ENCODE measurements around the gene PAN3.
A peak's percentile ranks its signal among the peaks of the same experiment; 100 is the strongest.

Gene PAN3

DNA sequence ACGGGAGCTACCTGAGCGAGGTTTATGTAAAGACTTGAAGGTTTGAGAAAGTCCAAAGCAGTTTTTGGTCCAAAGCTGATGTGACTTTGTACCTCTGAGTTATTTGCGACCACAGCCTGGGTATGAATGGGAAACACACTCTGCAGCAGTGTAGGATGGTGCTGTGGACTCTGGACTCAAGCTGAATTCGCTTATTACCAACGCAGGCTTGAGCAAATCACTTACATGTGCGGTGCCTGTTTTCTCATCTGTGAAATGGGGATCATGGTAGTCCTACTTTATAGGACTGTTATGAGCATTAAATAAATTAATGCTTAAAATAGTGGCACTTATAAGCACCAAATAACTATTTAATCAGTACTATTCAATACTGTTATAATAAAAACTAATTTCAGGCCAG, 176.5 kb downstream of the PAN3 start:
- no peak for DNase-seq

DNA sequence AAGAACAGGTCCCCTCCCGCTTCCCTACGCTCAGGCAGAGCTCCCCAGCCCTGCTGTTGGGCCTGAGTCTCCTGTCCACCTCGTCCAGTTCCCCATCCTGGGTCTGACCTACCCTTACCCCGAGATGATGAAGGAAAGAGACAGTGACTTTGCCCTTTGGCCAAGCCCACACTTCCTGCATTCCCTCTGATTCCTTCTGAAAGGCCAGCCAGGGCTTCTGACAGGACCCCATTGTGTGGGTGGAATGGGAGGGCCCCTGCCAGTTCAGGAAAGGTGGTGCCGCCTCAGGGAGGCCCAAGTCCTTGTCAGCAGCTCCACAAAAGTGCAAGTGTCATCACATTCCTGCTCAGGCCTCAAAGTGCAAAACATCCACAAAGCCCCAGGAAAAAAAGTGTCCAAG, 177.8 kb downstream of the PAN3 start:
- no peak for DNase-seq

DNA sequence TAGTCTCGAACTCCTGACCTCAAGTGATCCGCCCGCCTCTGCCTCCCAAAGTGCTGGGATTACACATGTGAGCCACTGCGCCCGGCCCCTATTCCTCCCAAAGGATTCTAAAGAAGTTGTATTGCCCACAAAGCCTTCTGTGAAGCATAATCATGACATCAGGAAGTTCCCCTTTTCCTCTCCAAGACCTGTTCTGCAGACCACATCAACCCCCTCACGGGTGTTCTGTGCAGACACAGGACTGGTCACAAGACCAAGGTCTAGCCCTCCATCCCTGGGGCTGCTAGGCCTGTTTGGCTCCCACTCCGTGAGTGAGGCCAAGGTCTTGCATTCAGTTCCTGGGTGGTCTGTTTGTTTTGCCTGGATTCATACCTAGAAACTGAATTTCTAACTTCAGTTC, 178.5 kb downstream of the PAN3 start:
- no peak for DNase-seq

DNA sequence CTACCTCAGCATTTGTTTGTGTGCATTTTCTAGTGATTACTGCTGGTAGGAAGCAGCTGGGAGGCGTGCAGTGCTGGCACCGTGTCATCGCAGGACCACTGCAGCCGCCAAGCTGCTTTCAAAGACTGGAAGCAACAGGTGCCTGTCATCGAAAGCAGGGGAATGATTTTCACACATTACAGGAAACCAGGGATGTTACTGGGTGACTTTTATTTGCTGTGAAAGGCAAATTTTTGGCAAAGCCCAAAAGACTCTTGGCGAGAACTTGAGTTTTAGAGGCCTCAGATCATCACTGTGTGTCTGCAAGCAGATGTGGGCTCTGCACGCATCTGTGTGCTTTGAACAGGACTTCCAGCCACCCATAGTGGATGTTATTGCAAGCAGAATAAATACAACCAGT, 180.2 kb downstream of the PAN3 start:
- DNase-seq = no peak

DNA sequence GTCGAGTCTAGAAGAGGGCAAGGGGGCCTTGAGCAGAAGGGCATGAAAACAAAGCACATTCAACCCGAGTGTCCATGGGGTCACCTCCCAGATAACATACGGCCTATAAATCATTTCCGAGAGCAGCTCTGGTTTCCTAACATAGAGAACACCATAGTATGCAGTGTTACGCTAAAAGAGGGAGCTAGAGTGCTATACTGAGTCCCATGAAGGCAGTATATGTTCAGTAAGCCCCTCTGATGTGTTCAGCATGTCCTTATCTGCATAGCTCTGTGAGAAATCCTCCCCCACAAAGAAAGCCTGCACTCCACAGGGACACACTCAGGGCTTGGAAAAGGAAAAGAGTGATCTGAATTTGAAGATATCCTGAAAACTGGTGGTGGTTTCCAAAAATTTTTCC, 181.2 kb downstream of the PAN3 start:
- DNase-seq = no peak

DNA sequence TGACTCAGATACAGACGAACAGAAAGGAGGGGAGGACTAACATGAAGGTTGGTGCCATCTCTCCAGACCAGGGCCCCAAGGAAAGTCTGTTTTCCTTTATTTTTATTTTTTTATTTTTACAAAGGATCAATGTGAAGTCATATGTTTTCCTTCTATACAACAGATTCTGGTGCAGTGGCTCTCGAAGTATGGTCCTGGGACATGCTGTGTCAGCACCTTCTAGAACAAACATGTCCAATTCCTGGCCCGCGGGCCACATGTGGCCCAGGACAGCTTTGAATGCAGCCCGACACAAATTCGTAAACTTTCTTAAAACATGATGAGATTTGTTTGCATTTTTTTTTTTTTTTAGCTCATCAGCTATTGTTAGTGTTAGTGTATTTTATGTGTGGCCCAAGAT, 181.9 kb downstream of the PAN3 start:
- no peak for DNase-seq

DNA sequence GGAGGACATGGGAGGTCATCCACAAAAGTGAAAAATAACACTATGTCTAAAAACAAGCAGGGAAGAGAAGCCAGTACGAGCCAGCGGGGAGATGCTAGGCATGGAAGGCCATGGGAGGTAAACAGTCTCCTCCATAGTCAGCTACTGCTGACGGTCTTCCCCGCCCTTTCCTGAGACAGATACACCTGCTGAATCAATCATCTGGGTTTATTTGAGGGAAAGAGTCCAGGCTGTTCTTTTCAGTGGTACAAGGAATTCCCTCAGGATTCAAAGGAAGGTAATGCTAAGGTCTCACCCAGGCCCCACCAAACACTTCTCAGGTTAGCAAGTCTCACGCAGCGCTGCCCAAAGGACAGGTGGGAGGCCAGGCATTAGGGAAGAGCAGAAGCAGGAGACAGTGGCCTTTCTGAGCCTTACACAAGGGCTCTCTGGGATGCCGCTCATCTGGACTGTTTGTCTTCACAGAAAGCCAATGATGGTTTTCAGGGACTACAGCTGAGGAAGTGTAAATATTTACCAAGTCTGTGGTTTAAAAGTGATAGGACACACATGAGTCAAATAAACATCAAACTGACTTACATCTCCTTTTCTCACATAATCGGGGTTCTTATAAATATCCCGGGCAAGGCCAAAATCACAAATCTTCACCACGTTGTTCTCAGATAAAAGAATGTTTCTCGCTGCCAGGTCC, 182.7 kb downstream of the PAN3 start:
- no peak for DNase-seq

DNA sequence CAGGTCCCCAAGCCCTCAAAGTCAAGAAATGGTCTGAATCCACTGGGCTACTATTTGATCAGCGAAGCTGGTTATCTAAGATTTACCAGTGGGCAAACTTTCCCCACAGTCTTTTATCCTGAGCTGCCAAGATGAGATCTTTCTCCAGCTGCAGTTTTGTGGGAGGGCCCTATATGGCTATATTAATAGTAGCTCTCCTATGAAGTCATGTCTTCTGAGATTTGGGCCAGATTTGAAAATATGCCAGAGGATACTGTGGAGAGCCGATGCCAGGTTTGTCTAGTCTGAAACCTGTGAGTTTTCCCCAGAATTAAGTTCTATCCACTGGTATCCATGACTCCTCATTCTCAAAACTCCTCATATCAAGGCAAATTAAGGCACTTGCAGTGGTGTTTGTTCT, 183.4 kb downstream of the PAN3 start:
- DNase-seq = no peak

DNA sequence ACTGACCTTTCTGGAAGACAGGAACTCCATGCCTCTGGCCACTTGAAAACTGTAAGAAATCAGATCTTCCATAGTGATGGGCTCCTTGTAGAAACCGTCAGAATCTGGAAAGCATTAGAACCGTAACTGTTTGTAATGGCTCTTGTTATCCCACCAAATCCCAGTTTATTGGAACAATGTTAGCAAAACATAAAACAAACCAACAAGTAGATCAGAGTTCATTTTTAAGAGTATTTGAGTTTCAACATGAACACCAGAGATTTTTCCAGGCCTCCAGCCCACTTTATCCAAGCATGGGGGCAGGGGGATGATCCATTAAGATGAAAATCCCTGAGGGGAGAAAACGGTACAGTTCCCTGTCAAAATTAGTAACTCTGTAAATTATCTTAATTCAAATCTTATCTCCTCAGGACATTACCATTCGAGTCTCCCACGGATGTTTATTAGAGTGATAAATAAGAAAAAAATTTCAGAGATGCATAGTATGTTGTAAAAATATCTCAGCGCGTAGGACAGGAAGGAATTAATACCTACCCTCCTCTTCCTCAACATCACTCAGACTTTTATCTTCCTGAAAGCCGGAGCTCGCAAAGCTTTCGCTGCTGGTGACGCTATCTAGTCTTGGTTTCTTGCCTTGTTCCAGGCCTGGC, 184.0 kb downstream of the PAN3 start:
- no peak for DNase-seq

DNA sequence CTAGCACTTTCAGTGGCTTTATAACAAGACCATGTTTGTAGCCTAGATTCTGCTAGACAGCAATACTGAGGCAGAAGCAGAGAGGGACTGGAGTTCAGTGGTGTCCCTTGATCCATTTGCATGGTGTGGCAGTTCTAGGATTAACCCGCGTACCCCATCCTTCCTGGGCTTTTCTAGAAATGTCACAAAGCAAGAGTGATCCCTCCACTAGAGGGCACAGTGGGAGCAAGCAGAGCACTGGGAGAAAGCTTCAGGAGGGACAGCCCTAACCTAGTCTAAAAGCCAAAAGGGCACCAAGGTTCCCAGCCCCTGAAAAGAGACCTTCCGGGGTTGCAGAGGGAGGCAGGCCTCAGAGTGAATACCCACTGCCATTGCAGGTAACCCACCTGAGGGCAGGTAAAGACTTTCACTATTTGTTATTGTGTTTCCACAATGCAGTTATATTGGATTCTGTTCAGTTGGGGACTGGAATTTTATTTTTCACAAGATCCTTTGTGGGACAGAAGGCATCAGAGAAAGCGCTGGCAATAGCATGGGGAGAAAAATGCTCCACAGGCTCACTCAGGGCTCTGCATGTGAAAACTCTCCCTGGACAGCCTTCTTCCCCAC, 185.9 kb downstream of the PAN3 start:
- DNase-seq = peak; percentile 45 to 56

DNA sequence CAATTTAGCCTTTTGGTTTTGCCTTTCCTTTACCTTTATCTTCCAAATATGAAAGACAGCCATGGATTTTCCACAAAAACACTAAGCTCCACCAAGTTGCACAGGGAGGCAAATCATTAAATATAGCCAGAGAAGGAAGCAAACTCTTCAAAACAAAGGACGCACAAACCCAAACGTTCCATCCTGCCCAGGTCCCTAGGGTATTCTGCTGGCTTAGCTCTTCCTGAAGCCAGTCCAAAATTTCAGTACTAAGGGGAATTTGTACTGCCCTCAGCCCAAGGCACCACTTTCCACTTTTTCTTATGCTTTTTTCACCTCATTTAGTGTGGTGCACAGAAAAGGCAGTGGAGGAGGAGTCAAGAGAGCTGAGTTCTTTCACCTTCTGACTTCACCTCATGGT, 186.7 kb downstream of the PAN3 start:
- no peak for DNase-seq

DNA sequence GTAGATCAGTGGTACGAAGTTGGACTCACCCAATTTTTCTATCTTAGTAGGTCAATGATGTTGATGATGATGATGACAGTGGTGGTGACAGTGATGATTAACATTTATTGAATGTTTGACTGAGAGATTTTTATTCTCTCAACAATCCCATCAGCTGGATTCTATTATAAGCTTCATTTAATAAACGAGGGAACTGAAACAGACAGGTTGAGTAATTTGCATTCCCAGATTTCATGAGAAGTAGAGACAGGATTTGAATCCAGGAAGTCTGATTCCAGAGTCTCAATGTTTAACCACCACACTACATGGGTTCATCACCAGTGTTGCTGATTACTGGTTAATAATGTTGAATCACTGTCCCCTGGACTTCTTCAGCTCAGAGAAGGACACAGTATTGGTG, 187.7 kb downstream of the PAN3 start:
- no peak for DNase-seq

DNA sequence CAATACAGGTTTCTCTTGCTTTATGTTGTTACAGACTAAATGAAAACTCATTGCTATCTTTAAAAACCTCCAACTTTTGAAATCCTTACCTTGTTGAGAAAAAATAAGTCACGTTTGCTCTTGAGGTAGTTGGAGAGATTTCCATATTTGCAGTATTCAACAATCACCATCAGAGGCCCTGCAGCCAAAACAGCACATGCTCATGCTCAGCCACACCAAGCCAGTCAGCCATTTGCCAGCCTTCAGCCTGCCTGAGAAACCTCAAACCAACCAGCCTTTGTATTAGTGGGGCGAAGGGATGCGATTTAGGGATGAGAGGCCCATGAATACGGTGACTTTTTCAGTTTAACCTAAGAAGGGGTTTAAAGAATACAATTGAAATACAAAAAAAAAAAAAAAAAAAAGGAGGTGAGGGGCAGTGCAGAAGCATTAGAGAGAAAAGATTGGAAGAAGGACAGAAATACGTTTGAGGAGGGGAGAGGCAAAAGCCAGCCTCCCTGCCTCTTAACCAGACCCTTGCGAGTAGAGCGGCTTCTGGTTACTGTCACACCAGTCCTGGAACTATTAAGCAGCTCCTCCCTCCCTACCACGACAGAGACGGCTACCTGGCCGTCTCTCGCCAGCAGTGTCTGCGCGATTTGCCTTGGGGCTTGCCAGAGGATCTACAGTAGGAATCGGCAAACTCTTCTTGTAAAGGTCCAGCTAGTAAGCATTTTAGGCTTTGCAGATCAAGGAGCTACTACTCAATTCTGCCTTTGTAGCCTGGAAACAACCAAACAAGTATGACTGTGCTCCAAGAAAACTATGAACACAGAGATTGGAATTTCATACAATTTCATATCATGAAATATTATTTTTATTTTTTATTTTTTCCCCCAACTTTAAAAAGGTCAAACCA, 189.3 kb downstream of the PAN3 start:
- DNase-seq = no peak

DNA sequence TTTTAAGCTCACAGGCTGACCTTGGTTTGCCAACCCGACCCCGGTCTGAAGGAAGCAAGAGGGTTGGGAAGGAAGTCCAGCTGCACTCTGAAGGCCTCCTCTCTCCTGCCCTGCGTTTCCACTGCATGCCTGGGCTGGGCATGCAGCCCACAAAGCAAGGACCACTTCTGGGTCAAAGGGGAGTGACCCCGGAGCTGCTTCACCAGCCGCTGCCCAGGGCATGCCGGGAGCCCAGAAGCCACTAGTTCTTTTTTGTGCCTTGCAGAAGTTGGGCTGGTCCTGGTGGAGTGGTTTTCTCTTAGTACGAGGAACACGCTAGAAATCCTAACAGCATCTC, 189.9 kb downstream of the PAN3 start:
- DNase-seq = no peak

DNA sequence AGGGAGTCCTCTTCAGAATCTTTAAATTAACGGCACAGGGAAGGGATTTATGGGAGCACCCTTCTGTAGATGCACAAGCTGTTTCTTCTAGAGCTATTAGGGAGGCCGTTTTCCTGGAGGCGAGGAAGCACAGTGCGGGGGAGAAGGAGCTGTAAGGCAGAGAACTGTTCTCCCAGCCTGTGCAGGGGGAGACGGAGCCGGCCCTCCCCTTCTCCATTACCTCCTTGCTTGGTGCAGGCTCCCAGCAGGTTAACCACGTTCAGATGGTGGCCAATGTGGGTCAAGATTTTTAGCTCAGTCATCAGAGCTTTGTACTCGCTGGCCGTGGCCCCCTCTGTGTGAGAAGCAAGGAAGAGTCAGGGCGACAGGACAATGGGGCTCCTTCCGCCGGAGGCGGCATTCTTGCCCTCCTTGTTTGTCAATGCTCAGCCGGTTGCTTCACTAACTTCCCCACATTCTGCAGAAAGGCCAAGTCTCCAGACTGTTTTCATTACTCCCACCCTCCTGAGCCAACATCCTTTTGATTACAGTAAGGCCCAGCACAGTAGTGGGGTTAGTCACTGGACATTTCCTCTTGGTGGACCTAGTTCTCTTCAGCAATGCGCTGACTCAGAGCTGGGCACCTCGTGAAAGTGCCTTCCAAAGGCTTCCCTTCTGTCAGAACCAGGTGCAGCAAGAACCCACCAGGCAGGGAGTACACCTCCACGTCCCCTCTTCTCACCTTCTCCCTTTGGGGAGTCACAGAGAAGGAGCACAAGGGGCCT, 191.2 kb downstream of the PAN3 start:
- DNase-seq = no peak

DNA sequence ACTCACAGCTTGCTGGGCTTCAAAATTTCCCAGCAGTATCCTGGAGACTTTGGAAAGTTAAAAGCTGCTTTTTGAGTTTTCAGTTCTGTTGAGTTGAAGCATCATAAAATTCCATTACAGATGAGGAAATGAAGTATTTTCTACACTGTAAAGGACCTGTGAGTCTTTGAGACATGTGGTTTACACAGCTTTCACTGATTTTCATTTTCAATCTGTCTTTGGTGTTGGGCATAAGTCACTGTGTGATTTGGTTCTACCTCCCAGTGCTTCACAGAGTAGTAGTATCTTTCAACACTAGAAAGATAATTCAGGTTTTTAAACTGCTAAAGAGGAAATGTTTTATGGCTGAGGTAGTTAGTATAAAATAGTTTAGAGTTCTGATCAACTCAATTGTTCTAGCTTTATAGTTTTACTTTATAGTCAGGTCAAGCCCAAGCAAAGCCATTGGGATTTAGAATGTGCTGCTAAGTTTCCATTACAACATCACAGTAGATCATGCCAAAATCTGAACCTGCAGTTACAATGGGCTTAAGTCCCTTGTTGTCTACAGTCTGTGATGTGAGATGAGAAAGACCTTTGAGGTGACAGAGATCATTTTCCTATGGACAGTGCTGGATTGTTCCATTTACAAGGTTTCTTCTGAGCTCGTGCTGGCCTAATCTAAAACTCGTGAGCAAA, 195.0 kb downstream of the PAN3 start:
- DNase-seq = no peak

DNA sequence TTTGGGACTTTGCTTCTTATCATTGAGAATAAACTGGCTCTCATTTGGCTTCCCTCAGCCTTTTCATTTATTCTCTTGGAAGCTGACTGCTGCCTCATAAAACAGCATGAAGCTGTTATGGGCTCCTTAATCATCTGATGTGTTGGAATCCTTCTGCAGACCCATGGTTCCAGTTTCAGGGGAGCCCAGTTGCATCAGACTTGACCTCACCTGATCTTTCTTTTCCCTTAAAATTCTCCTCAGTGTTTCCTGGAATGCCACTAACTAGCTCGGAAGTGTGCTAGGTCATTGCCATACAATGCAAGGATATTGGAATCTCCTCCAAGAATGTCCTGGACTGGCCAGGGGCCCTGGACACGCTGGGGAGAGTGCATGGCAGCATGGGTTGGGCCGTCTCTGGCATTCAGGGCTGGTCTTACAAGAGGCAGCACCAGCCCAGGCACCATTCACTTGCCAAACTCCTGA, 197.9 kb downstream of the PAN3 start:
- no peak for DNase-seq

DNA sequence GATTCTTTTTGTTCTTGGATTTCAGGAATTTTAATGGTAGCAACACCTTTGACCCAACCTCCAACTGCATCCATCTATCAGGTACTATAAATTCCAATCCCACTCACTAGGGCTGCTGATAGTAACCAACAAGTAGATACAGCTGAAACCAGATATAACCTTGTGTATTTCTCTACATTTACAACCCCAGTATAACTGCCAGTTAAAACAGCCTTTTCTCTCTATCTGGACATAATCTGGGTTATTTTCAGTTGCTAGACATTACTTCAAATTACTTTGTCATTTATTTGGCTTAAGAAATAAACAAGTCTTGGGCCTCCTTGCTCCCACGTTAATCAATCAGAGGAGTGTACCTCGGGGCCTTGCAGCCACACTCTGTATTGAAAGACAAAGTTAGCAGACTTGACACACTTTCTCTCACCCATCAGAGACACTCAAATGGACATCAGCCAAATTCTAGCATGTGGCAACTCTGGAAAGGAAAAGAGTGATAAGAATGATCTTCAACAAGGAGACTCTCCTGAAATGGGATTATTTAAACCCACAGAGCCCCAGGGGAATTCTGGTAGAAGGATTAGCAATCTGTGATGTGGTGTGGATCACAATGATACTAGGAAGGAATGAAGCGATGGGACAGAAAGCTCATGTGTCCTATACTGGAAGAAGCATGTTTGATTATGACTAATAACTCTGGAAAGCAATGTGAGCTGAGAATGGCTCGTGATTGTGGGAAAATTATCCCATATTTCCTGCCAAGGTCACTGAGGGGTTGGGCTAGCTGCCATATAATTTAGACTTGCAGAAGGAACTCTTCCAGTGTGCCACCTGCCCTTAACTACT, 199.0 kb downstream of the PAN3 start:
- DNase-seq = no peak

DNA sequence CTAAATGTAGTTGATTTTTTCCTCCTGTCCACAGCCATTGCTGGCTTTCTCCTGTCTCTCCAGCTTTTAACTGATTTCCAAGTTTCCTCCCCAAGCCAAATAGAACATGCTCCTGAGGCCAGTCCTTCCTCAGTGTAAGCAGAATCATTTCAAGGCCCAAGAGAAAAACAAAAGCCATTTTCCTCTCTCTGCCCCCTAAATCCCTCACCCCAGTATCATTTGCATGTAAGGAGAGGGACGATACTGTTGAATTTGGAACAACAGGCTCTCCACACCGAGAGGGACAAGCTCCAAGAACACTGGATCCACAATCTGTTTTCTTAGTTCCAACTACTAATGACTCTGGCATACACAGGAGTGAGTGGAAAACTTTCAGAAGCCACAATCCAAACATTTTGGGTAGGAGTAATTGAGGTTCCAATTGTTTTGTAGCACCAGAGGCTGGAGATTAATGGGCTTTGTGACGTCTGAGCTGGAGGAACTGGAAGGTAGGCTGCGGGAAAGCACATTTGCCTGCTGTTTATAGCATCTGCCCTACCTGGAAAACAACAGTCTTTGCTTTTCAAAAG, 199.7 kb downstream of the PAN3 start:
- no peak for DNase-seq

DNA sequence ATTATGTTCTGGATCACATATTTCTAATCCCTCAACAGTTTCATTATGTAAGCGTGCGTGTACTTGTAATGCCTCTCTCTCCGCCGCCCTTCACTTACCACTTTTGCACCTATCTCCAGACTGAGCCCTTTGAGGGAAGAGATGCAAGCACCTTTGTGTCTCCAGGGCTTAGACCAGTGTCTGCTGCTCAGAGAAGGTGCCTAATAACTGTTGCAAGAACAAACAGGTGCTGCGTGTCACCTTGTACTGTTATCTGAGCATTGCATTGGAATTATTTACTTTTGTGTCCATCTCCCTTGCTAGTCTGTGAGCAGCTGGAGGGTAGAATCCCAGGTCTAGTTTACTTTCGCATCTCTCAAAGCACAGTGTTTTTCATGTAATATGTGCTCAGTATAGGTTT, 200.4 kb downstream of the PAN3 start:
- no peak for DNase-seq

DNA sequence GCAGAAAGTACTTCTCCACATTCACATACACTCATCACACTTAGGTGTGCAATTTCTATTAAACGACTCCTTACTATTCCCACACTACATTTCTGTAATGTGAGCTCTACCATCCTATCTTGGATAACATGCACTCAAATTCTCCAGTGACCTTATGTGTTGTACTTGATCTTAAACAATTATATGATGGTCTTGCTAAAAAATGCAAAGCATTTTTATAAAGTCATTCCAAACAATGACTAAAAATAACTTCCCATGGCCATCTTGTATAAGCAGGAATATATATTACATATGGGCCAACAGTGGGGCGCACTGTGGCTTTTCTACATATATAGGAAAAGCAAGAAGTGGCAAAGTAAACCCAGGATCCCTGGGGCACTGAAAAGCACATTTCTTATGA, 201.1 kb downstream of the PAN3 start:
- DNase-seq = no peak
